Measurements from ENCODE around the gene KIF2C. TPM values are rescaled to one million over a fixed set of nuclear protein-coding genes. Genes with fewer than 3 reads are reported as not detected.
A peak's percentile ranks its signal among the peaks of the same experiment; 100 is the strongest.
"Not testable (repeated sequence)": the region's sequence is repeated elsewhere in the genome, so short reads cannot be mapped to it uniquely, and the experiment has no call there.

The KIF2C gene
- total RNA-seq, 1 donor from 2014 or later = 0.79 TPM

DNA sequence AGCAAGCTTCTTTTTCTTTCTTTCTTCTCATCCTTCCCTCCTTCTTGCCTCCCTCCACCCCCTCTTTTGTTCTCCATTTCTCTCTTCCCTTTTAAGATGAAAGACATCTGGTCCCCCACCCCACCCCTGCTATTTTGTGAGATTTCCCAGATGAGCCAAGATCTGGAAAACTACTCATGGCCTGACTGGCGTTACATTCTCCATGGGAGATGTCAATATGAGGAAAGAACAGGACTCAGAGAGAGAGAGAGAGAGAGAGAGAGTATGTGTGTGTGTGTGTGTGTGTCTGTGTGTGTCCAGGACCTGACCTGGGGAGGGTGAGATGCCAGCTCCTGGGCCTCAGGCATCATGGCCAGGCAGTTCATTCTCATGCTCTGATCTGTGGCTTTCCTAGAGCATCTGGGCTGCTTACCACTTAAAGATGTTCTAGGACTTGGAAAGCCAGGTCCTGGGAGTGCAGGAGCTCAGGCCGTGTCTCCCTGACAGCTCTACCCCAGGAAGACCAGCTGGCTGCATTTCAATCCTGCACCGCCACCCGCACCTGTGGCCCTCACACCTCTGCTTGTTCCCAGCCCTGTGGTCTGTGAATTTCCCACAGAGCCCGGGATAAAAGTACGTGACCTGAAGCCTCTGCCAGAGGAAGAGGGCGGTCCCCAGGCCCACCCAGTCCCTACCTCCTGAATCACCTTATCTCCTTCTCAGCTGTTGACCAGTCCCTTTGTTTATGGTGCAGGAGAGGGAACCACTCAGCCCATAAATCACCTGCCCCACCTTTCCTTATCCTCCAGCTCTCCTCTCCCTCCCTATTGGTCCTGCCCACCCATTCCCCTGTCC is 51.5 kb downstream of the KIF2C start:
- Histone ChIP-seq H3K4me3 (ENCODE audit: low read depth, low read length) (no peak overlapping the region), H3K36me3 (ENCODE audit: control insufficient read depth, insufficient read depth, low read length) (no peaks in the 10 kb centered on the region), H3K27me3 (ENCODE audit: control insufficient read depth, insufficient read depth, low read length) (no peaks in the 10 kb centered on the region)
- FAIRE-seq (peak; percentile 96), DNase-seq (ENCODE audit: low read depth) (no peak)
- TF ChIP-seq, protein P1, sequence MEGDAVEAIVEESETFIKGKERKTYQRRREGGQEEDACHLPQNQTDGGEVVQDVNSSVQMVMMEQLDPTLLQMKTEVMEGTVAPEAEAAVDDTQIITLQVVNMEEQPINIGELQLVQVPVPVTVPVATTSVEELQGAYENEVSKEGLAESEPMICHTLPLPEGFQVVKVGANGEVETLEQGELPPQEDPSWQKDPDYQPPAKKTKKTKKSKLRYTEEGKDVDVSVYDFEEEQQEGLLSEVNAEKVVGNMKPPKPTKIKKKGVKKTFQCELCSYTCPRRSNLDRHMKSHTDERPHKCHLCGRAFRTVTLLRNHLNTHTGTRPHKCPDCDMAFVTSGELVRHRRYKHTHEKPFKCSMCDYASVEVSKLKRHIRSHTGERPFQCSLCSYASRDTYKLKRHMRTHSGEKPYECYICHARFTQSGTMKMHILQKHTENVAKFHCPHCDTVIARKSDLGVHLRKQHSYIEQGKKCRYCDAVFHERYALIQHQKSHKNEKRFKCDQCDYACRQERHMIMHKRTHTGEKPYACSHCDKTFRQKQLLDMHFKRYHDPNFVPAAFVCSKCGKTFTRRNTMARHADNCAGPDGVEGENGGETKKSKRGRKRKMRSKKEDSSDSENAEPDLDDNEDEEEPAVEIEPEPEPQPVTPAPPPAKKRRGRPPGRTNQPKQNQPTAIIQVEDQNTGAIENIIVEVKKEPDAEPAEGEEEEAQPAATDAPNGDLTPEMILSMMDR (IDR thresholded peaks at IDR 0.05; ENCODE audit: insufficient read depth, low read length, severe bottlenecking) = no peak

DNA sequence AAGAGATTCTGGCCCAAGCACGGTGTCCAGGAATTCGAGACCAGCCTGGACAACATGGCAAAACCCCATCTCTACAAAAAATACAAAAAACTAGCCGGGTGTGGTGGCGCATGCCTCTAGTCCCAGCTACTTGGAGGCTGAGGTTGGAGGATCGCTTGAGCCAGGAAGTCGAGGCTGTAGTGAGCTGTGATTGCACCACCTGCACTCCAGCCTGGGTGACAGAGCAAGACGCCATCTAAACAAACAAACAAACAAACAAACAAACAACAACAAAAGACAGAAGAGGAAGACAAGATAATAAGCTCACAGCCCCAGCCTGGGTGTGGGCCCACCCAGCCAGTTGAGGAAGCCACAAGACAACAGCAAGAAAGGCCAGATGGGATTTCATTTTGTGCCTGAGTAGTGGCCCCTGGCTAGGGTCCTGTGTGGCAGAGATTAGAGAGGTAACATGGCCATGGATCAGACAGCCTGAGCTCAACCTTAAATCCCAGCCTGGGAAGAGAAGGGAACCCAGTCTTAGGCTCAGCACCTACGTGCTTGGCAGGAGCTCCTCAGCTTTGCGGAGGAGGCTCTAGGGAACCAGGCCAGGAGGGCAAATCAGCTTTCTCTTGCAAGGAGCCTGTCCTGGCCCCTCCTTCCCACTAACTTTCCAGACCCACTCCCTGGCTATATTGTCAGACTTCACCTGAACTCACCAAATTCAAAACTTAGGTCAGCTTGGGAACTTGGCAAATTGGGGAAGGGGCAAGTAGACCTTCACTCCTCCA is 53.3 kb downstream of the KIF2C start:
- FAIRE-seq = no peak

DNA sequence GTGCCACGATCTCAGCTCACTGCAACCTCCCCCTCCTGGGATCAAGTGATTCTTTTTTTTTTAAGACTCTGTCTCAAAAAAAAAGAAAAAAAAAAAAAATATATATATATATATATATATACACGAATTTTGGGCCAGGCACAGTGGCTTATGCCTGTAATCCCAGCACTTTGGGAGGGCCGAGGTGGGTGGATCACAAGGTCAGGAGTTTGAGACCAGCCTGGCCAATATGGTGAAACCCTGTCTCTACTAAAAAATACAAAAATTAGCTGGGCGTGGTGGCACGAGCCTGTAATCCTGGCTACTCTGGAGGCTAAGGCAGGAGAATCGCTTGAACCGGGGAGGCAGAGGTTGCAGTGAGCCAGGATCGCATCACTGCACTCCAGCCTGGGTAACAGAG is 58.2 kb downstream of the KIF2C start:
- DNase-seq (ENCODE audit: low read depth); H3K27me3 ChIP-seq (ENCODE audit: control insufficient read depth, insufficient read depth, low read length); H3K4me3 ChIP-seq (ENCODE audit: low read depth, low read length); FAIRE-seq; H3K36me3 ChIP-seq (ENCODE audit: control insufficient read depth, insufficient read depth, low read length): not testable (repeated sequence)

More for the DNA sequence above, 53.3 kb downstream of the KIF2C start:
- Histone ChIP-seq H3K36me3 (ENCODE audit: control insufficient read depth, insufficient read depth, low read length) (no peaks in the 10 kb centered on the region), H3K4me3 (ENCODE audit: low read depth, low read length) (no peak overlapping the region), H3K27me3 (ENCODE audit: control insufficient read depth, insufficient read depth, low read length) (no peaks in the 10 kb centered on the region)
- TF ChIP-seq, protein P1 (IDR thresholded peaks at IDR 0.05; ENCODE audit: insufficient read depth, low read length, severe bottlenecking) = no peak
- no peak for DNase-seq (ENCODE audit: low read depth)

DNA sequence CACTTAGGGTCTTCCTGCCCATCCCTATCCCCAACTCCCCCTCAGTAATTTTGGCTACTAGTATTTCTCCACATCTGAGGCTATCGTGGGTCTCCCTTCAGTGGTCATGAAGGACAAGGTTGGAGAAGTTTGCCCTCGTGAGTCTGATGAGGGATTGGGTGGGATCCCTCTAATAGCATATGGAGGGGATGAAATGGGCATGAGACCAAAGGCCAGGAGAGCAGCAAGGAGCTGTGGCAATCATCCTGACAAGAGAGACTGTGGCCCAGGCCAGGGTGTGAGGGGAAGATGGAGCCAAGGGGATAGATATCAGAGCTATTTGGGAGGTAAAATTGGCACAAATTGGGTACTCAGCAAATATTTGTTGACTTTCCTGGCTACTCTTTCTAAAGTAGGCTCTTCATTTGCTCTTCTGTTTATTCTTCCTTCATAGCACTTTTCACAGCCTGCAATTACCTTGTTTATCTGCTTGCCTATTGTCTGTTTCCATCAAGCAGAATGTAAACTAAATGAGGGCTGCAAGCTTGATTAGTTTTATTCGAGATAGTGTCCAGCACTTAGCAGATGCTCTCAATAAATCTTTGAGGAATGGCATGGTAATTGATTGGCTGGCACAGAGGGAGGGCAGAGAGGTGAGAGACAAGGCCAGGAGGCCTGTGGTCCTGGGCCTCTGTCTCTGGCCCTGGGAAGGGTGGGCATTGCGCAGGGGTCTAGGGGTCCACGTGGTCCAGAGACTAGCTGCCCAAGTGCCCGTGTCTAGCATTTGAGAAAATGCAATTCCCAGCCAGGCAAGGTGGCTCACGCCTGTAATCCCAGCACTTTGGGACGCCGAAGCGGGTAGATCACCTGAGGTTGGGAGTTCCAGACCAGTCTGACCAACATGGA is 59.1 kb downstream of the KIF2C start:
- Histone ChIP-seq H3K4me3 (ENCODE audit: low read depth, low read length) (no peak overlapping the region), H3K36me3 (ENCODE audit: control insufficient read depth, insufficient read depth, low read length) (peaks cover 15% of the 10 kb centered on the region), H3K27me3 (ENCODE audit: control insufficient read depth, insufficient read depth, low read length) (no peaks in the 10 kb centered on the region)
- no peak for DNase-seq (ENCODE audit: low read depth)
- no peak for FAIRE-seq
- TF ChIP-seq, protein P1 (IDR thresholded peaks at IDR 0.05; ENCODE audit: insufficient read depth, low read length, severe bottlenecking) = no peak

DNA sequence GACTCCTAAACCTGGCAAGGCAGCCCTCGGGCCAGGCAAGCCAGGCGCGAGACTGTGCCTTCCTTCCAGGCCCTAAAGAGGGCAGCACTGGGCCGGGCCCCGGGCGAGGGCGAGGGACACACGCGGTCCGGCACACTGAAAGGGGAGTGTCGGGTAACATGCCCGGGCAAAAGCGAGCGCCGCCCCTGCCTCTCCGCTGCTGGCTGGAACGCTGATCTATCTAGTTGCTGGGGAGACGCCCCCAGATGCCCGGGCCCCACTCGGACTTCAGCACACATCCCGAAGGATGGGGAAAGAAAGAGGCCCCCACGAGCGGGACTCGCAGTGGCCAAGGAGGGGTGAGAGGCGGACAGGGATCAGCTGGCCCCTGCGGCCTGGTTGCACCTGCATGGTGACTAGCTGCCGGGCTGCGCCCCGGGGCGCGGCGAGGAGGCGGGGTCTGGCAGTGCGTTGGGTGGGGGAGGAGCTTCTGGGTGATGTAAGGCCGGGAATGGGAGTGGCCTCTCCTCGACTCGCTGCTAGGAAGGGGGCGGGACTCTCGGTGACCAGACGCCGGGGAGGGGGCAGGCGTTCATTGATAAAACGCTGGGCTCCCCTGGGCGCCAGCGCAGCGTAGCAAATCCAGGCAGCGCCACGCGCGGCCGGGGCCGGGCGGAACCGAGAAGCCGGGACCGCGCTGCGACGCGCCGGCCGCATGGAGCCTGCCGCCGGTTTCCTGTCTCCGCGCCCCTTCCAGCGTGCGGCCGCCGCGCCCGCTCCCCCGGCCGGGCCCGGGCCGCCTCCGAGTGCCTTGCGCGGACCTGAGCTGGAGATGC is 60.3 kb downstream of the KIF2C start, which contains the start of gene PLK3:
PLK3 (plus strand) TSS at position 608 of the 815 bp plus-strand sequence; CDS start at position 695, 87 bp downstream.
- FAIRE-seq (no peak), DNase-seq (ENCODE audit: low read depth) (peak; percentile 89)
- TF ChIP-seq, protein P1 (IDR thresholded peaks at IDR 0.05; ENCODE audit: insufficient read depth, low read length, severe bottlenecking) = peak; percentile 94

More for the DNA sequence above, 60.3 kb downstream of the KIF2C start, which contains the start of gene PLK3:
- Histone ChIP-seq H3K4me3 (ENCODE audit: low read depth, low read length) (peak within 1 kb of the TSS; percentile 85), H3K27me3 (ENCODE audit: control insufficient read depth, insufficient read depth, low read length) (no peaks in the 10 kb centered on the region), H3K36me3 (ENCODE audit: control insufficient read depth, insufficient read depth, low read length) (peaks cover 23% of the 10 kb centered on the region)

Measured in bronchial epithelial cell (primary cell).